H9 (cell line): ENCODE data around the gene MEN1. TPM values are rescaled to one million over a fixed set of nuclear protein-coding genes. Genes with fewer than 3 reads are reported as not detected.
"Not testable (repeated sequence)": the region's sequence is repeated elsewhere in the genome, so short reads cannot be mapped to it uniquely, and the experiment has no call there.

Source experiments
- DNase-seq: peaks from one replicate; pipeline ENCODE4 v3.0.0-alpha.2; 2017
- H2AFZ ChIP-seq: one replicate; pipeline ENCODE4 v1.6.1; 2013; ENCODE audit warnings: mild to moderate bottlenecking, low read length, control low read depth, moderate library complexity
- H2AK5ac ChIP-seq: 2 replicates; pipeline ENCODE4 v1.6.1; 2013; ENCODE audit warnings: low read length, control low read depth, mixed read lengths; ENCODE audit not compliant: insufficient read length
- H2BK120ac ChIP-seq: one replicate; pipeline ENCODE4 v1.6.1; 2013; ENCODE audit warnings: low read depth, mild to moderate bottlenecking, low read length, control low read depth, inconsistent platforms; ENCODE audit not compliant: poor library complexity, severe bottlenecking
- H2BK12ac ChIP-seq: 2 replicates; pipeline ENCODE4 v1.6.1; 2013; ENCODE audit warnings: low read length, control low read depth, mixed read lengths, low read depth; ENCODE audit not compliant: insufficient read length
- H2BK15ac ChIP-seq: 2 replicates; pipeline ENCODE4 v1.6.1; 2013; ENCODE audit warnings: low read depth, low read length, control low read depth
- H2BK20ac ChIP-seq: one replicate; pipeline ENCODE4 v1.6.1; 2013; ENCODE audit warnings: low read depth, mild to moderate bottlenecking, low read length, control low read depth, inconsistent platforms; ENCODE audit not compliant: poor library complexity, severe bottlenecking
- H2BK5ac ChIP-seq: 2 replicates; pipeline ENCODE4 v1.6.1; 2013; ENCODE audit warnings: low read length, control low read depth, mixed read lengths; ENCODE audit not compliant: insufficient read length
- H3K14ac ChIP-seq: 2 replicates; pipeline ENCODE4 v1.6.1; 2013; ENCODE audit warnings: low read length, control low read depth; ENCODE audit not compliant: insufficient read depth
- H3K18ac ChIP-seq: 2 replicates; pipeline ENCODE4 v1.6.1; 2013; ENCODE audit warnings: low read depth, mild to moderate bottlenecking, mixed read lengths, low read length, control low read depth; ENCODE audit not compliant: insufficient read length
- H3K23ac ChIP-seq: 2 replicates; pipeline ENCODE4 v1.6.1; 2013; ENCODE audit warnings: low read length, control low read depth, mixed read lengths, low read depth; ENCODE audit not compliant: insufficient read length
- H3K23me2 ChIP-seq: 2 replicates; pipeline ENCODE4 v1.6.1; 2013; ENCODE audit warnings: low read depth, mild to moderate bottlenecking, mixed read lengths, low read length, control low read depth; ENCODE audit not compliant: insufficient read length, poor library complexity, severe bottlenecking
- H3K27ac ChIP-seq: 2 replicates; pipeline ENCODE4 v1.5.1; 2013; ENCODE audit warnings: low read length, control low read depth, mixed read lengths, low read depth; ENCODE audit not compliant: insufficient read length
- H3K27me3 ChIP-seq: 2 replicates; pipeline ENCODE4 v1.6.1; 2013; ENCODE audit warnings: low read length, control low read depth, inconsistent platforms; ENCODE audit not compliant: insufficient read depth
- H3K4ac ChIP-seq: 2 replicates; pipeline ENCODE4 v1.6.1; 2013; ENCODE audit warnings: low read depth, mild to moderate bottlenecking, control low read depth, inconsistent platforms, low read length, moderate library complexity
- H3K4me1 ChIP-seq: 2 replicates; pipeline ENCODE4 v1.6.1; 2013; ENCODE audit warnings: low read length, control low read depth, inconsistent platforms; ENCODE audit not compliant: insufficient read depth
- H3K4me2 ChIP-seq: 2 replicates; pipeline ENCODE4 v1.6.1; 2013; ENCODE audit warnings: low read length, control low read depth, mixed read lengths; ENCODE audit not compliant: insufficient read length, insufficient read depth
- H3K56ac ChIP-seq: 2 replicates; pipeline ENCODE4 v1.6.1; 2013; ENCODE audit warnings: low read depth, mild to moderate bottlenecking, mixed read lengths, low read length, control low read depth; ENCODE audit not compliant: insufficient read length
- H3K79me1 ChIP-seq: 2 replicates; pipeline ENCODE4 v1.6.1; 2013; ENCODE audit warnings: low read depth, mild to moderate bottlenecking, moderate library complexity, low read length, control low read depth, inconsistent platforms; ENCODE audit not compliant: insufficient read depth, poor library complexity, severe bottlenecking
- H3K79me2 ChIP-seq: 2 replicates; pipeline ENCODE4 v1.6.1; 2013; ENCODE audit warnings: low read length, control low read depth, inconsistent platforms; ENCODE audit not compliant: insufficient read depth
- H3K9ac ChIP-seq: 2 replicates; pipeline ENCODE4 v1.6.1; 2013; ENCODE audit warnings: low read length, control low read depth, mixed read lengths; ENCODE audit not compliant: insufficient read length; ENCODE audit errors: extremely low read depth
- H3K9me3 ChIP-seq: one replicate; pipeline ENCODE4 v1.6.1; 2013; ENCODE audit warnings: low read depth, low read length, inconsistent platforms; ENCODE audit not compliant: control insufficient read depth
- H3T11ph ChIP-seq: one replicate; pipeline ENCODE4 v1.6.1; 2013; ENCODE audit warnings: mild to moderate bottlenecking, low read length, control low read depth, inconsistent platforms
- H4K20me1 ChIP-seq: one replicate; pipeline ENCODE4 v1.6.1; 2013; ENCODE audit not compliant: control insufficient read depth, insufficient read length, insufficient read depth
- H4K5ac ChIP-seq: 2 replicates; pipeline ENCODE4 v1.6.1; 2013; ENCODE audit warnings: low read depth, mild to moderate bottlenecking, mixed read lengths, low read length, control low read depth; ENCODE audit not compliant: insufficient read length
- H4K8ac ChIP-seq: replicated peaks from 2 replicates; pipeline ENCODE4 v1.6.1; 2013; ENCODE audit warnings: low read length, control low read depth, mixed read lengths, low read depth; ENCODE audit not compliant: insufficient read length
- H4K91ac ChIP-seq: 2 replicates; pipeline ENCODE4 v1.6.1; 2013; ENCODE audit warnings: low read depth, mild to moderate bottlenecking, moderate library complexity, mixed read lengths, low read length, control low read depth; ENCODE audit not compliant: insufficient read length
- H3K27ac Mint-ChIP-seq, 3 experiments: 2 replicates in 2 of 3; 3 replicates in 1 of 3; pipeline ENCODE4 v1.8.0; 2020 to 2021; ENCODE audit warnings: mixed read lengths in 3 of 3, mild to moderate bottlenecking in 1 of 3, moderate library complexity in 1 of 3
- H3K27me3 Mint-ChIP-seq: 2 replicates; pipeline ENCODE4 v1.8.0; 2021; ENCODE audit warnings: low read depth, mild to moderate bottlenecking, moderate library complexity, mixed read lengths
- H3K36me3 Mint-ChIP-seq, 3 experiments: 2 replicates in 2 of 3; 3 replicates in 1 of 3; pipeline ENCODE4 v1.8.0; 2020 to 2021; ENCODE audit warnings: low read depth in 3 of 3, mixed read lengths in 3 of 3; ENCODE audit not compliant: insufficient read depth in 1 of 3
- H3K4me1 Mint-ChIP-seq, 2 experiments: 2 replicates each; pipeline ENCODE4 v1.8.0; 2020; ENCODE audit warnings: mixed read lengths in 2 of 2
- H3K4me3 Mint-ChIP-seq, 2 experiments: 2 replicates in 1 of 2; 3 replicates in 1 of 2; pipeline ENCODE4 v1.8.0; 2020 to 2021; ENCODE audit warnings: mild to moderate bottlenecking in 2 of 2, mixed read lengths in 2 of 2, moderate library complexity in 1 of 2
- H3K9me3 Mint-ChIP-seq, 2 experiments: 2 replicates in 1 of 2; 3 replicates in 1 of 2; pipeline ENCODE4 v1.8.0; 2020; ENCODE audit warnings: mild to moderate bottlenecking in 2 of 2, mixed read lengths in 2 of 2, moderate library complexity in 1 of 2
- WGBS: extraction: QIAGEN DNeasy Blood & Tissue Kit; methylation state at CpG from one replicate; pipeline ENCODE4 v1.1.7; 2013; ENCODE audit warnings: missing lambda C conversion rate, low lambda C conversion rate, mixed read lengths; ENCODE audit not compliant: insufficient read length; ENCODE audit errors: extremely low coverage; 5-methylcytosine and 5-hydroxymethylcytosine counted together
- total RNA-seq: library from RNA; stranded (reverse); gene quantifications from 2 replicates; pipeline ENCODE4 v1.2.1, GENCODE V29; 2021
- TF ChIP-seq, protein P1 (sequence below): fragments of 200-600 bp; sonication (generic); conservative IDR thresholded peaks from 3 replicates; pipeline ENCODE4 v1.8.0; 2021; ENCODE audit warnings: antibody characterized with exemption, mild to moderate bottlenecking

MEN1 gene
- total RNA-seq, 1 experiment from 2014 or later, result 49.9 TPM

DNA sequence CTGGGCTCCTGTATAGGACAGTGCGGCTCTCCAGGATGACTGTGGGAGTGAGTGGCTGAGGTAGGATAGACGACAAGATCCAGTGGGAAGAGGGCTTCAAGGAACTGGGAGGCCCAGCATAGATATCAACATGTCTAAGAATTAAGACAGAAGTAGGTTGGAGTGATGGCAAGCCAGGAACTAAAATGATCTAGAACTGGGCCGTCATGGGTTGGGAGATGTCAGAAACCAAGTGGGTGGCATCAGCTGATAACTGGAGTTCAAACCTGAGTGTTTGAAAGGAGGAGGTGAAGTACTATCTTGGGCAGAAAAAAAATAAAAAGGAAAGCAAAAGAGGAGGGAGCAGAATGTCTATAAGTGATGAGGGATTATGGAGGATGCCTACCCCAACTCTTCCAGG lies 7.1 kb upstream of the MEN1 start:
- H3K4ac ChIP-seq, result no peak overlapping the region
- TF ChIP-seq, protein P1, sequence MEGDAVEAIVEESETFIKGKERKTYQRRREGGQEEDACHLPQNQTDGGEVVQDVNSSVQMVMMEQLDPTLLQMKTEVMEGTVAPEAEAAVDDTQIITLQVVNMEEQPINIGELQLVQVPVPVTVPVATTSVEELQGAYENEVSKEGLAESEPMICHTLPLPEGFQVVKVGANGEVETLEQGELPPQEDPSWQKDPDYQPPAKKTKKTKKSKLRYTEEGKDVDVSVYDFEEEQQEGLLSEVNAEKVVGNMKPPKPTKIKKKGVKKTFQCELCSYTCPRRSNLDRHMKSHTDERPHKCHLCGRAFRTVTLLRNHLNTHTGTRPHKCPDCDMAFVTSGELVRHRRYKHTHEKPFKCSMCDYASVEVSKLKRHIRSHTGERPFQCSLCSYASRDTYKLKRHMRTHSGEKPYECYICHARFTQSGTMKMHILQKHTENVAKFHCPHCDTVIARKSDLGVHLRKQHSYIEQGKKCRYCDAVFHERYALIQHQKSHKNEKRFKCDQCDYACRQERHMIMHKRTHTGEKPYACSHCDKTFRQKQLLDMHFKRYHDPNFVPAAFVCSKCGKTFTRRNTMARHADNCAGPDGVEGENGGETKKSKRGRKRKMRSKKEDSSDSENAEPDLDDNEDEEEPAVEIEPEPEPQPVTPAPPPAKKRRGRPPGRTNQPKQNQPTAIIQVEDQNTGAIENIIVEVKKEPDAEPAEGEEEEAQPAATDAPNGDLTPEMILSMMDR, result no peak
- H3K23ac ChIP-seq, result no peak overlapping the region
- WGBS, result no CpG with 5 or more reads among the region's 3 CpGs
- no peaks in the 10 kb centered on the region for H3K27me3 ChIP-seq
- H2BK12ac ChIP-seq, result no peak overlapping the region
- no peak overlapping the region for H4K8ac ChIP-seq
- H3K4me2 ChIP-seq, result no peak overlapping the region
- H4K91ac ChIP-seq, result no peak overlapping the region
- no peaks in the 10 kb centered on the region for H4K20me1 ChIP-seq
- H3K4me1 Mint-ChIP-seq, result no peaks in the 10 kb centered on the region
- H3K27ac Mint-ChIP-seq, result no peak overlapping the region
- no peaks in the 10 kb centered on the region for H3K79me2 ChIP-seq
- H3K4me3 Mint-ChIP-seq, result no peak overlapping the region
- H3K36me3 Mint-ChIP-seq, result no peaks in the 10 kb centered on the region
- H3K18ac ChIP-seq, result no peak overlapping the region
- no peak overlapping the region for H2BK15ac ChIP-seq
- H2BK120ac ChIP-seq, result no peak overlapping the region
- no peak overlapping the region for H3K9ac ChIP-seq
- no peak overlapping the region for H3K14ac ChIP-seq
- H2BK5ac ChIP-seq, result no peak overlapping the region
- H3K27ac ChIP-seq, result no peak overlapping the region
- H2AK5ac ChIP-seq, result no peak overlapping the region
- H3K79me1 ChIP-seq, result no peaks in the 10 kb centered on the region
- no peak overlapping the region for H3T11ph ChIP-seq
- H2BK20ac ChIP-seq, result no peak overlapping the region
- H3K9me3 Mint-ChIP-seq, result no peaks in the 10 kb centered on the region
- H2AFZ ChIP-seq, result no peak overlapping the region
- no peaks in the 10 kb centered on the region for H3K9me3 ChIP-seq
- no peaks in the 10 kb centered on the region; the same call in 1 of the 2 replicates for H3K27me3 Mint-ChIP-seq
- DNase-seq, result no peak
- no peaks in the 10 kb centered on the region for H3K23me2 ChIP-seq
- H4K5ac ChIP-seq, result no peak overlapping the region
- no peak overlapping the region for H3K56ac ChIP-seq
- no peaks in the 10 kb centered on the region for H3K4me1 ChIP-seq

DNA sequence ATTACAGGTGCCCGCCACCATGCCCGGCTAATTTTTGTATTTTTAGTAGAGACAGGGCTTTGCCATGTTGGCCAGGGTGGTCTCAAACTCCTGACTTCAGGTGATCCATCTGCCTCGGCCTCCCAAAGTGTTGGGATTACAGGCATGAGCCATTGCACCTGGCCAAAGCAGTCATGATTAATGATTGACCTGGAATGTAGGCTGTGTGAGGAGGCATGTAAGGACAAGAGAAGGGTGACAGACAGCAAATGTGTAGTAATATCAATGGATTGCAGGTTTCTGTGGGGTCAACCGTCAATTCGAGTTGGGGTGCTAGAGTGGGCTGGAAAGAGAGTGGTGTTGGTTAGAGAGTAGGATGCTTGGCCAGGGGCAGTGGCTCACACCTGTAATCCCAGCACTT lies 5.1 kb upstream of the MEN1 start:
- H3K79me2 ChIP-seq, H3K14ac ChIP-seq, H3K4me1 Mint-ChIP-seq: not testable (repeated sequence)

More for the DNA sequence above, 5.1 kb upstream of the MEN1 start:
- not testable (repeated sequence) for H3K27me3 ChIP-seq, H3K18ac ChIP-seq, DNase-seq, H3K27ac Mint-ChIP-seq, H2AFZ ChIP-seq, H3K4ac ChIP-seq, H2BK15ac ChIP-seq, H3T11ph ChIP-seq, H2AK5ac ChIP-seq, H3K4me3 Mint-ChIP-seq, H2BK5ac ChIP-seq, H3K4me1 ChIP-seq, H3K23ac ChIP-seq, H3K9me3 ChIP-seq, H3K79me1 ChIP-seq, H4K5ac ChIP-seq, H2BK120ac ChIP-seq, H3K23me2 ChIP-seq, H3K9me3 Mint-ChIP-seq, H4K8ac ChIP-seq, H2BK20ac ChIP-seq, H2BK12ac ChIP-seq, H3K36me3 Mint-ChIP-seq, H4K91ac ChIP-seq, H3K9ac ChIP-seq, H3K4me2 ChIP-seq, H4K20me1 ChIP-seq, H3K56ac ChIP-seq, H3K27ac ChIP-seq, H3K27me3 Mint-ChIP-seq
- WGBS, result no CpG with 5 or more reads among the region's 5 CpGs
